T-helper 9 cell (primary cell): ENCODE data around the gene AGAP2.

Source experiments
- DNase-seq: peaks from one replicate; pipeline ENCODE4 v3.0.0-alpha.2; 2020

The AGAP2 gene

DNA sequence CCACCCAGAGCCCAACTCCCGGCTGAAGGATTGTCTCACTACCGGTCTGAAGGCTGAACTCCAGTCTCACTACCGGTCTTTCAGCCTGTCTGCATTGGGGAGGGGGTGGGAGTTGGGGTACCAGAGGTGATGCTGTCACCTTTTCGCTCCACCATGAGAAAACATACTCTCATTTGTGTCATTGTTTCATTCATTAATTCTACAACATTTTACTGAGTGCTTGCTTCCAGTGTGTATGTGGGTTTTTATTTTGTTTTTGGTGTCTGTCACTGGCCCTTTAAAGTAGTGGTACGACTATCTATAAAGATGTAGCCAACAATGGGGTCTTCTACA, 14.1 kb upstream of the AGAP2 start:
- DNase-seq, result no peak

DNA sequence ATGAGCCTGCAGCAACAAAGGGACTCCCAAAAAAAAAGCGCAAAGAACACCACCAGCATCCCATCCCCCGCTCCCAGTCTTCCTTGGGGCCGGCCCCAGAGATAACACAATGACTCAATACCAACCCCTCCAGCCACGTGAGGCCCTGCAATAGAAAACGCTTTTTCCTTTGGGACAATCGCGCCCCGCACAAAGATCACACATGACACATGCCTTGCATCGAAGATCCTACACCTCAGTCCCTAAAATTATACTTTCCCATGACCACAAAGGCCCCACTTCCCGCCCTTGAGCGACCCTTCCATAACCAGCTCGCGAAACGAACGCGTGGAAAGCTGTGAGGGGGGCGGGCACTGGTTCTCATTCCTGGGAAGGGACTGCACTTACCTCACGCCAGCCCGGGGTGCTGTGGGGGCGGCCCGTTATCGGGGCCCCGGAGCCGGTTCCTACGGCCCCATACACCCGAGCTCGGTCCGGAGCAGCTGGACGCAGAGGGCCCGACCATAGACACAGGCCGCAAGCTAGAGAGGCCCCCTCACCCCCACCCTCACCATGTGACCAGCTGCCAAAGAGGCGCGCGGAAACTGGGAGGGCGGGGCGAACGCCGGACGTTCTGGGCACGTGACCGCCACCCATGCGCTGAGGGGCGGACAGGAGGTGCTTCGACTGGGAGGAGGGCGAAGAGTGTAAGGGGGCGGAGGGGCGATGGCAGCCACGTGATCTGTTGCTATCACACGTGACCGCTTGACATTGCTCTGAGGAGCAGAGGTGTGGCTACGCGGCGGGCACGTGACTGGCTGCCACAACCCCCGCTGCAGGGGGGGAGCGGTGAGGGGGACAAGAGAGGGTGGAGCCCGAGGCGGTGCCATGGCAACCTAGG, 13.5 kb upstream of the AGAP2 start, which contains the start of gene CDK4:
Gene CDK4 (minus strand): TSS at position 523 of the 880 bp plus-strand sequence. CDS start 593 bp downstream, outside the sequence.
- peak; percentile 99 for DNase-seq

DNA sequence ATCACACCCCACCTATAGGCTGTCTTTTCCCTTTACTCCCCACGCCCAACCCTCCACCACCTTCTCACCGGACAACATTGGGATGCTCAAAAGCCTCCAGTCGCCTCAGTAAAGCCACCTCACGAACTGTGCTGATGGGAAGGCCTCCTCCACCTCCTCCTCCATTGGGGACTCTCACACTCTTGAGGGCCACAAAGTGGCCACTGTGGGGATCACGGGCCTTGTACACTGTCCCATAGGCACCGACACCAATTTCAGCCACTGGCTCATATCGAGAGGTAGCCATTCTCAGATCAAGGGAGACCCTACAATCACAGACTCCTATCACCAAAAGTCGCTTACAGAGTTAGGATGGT, 12.9 kb upstream of the AGAP2 start:
- DNase-seq, result no peak

DNA sequence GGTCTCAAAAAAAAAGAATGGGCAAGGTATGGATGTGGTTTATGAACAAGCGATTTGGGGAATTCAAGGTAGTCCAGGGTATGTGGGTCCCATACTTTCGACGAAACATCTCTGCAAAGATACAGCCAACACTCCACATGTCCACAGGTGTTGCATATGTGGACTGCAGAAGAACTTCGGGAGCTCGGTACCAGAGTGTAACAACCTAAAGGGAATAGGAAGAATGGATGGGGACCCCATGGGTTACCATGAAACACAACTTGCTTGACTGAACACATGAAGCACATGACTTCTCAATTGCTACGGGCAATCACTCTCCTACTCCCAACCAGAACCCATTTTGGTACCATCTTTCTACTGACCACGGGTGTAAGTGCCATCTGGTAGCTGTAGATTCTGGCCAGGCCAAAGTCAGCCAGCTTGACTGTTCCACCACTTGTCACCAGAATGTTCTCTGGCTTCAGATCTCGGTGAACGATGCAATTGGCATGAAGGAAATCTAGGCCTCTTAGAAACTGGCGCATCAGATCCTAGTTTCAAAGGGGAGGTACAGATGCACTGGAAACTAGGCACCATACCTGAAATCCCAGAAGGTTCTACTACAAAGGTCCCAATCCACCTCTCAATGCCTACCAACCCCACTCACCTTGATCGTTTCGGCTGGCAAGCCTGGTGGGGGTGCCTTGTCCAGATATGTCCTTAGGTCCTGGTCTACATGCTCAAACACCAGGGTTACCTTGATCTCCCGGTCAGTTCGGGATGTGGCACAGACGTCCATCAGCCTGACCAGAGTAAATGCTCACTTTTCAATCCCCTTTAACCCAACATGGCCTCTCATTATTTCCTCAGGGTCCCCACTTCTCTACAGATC, 12.3 kb upstream of the AGAP2 start:
- no peak for DNase-seq

DNA sequence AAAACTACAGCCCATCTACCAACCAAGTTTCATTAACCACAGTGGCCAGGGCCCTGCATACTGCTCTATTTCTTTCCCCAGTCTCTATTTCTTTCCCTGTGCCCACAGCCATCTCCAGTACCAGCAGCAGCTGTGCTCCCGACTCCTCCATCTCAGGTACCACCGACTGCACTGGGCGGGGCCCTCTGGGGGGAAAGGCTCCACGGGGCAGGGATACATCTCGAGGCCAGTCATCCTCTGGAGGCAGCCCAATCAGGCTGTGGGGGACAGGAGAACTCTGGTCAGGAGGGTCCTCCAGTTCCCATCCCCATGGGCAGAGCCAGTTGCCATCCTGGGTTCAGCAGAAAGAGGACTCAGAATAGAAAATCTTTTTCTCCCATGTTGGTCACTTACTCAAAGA, 10.5 kb upstream of the AGAP2 start:
- DNase-seq, result no peak

DNA sequence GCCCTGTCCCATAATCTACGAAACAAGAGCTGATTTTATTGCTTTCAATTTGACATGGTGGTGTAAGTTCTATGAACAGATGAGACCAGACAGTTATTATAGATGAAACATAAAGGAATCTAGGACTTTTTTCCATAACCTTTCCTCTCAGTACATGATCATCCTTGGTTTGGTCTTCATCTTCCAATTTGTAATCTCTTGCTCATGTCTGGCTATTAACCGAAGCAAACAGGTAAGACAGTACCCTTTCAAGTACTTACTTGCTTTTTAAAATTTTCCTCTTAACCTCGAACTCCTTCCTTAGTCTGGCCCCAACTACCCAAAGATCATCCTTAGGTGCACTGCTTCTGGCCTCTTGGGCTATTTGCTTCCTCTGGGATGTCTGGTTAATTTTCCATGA, 7.5 kb upstream of the AGAP2 start:
- no peak for DNase-seq

DNA sequence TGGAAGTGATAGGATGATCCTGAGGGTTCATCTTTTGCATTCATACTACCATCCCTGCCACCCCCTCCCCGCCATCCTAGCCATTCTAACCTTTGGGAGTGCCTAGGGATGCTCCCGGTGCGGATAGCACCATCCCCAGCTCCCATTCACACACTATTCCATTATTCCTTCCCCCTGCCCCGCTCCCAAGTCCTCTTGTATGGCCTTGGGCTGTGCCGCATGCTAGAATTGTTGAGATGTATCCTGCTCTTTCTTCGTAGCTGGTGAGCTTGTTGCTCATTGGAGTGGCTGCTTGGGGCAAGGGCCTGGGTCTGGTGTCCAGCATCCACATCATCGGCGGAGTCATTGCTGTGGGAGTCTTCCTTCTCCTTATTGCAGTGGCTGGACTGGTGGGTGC, 6.9 kb upstream of the AGAP2 start:
- DNase-seq, result no peak

DNA sequence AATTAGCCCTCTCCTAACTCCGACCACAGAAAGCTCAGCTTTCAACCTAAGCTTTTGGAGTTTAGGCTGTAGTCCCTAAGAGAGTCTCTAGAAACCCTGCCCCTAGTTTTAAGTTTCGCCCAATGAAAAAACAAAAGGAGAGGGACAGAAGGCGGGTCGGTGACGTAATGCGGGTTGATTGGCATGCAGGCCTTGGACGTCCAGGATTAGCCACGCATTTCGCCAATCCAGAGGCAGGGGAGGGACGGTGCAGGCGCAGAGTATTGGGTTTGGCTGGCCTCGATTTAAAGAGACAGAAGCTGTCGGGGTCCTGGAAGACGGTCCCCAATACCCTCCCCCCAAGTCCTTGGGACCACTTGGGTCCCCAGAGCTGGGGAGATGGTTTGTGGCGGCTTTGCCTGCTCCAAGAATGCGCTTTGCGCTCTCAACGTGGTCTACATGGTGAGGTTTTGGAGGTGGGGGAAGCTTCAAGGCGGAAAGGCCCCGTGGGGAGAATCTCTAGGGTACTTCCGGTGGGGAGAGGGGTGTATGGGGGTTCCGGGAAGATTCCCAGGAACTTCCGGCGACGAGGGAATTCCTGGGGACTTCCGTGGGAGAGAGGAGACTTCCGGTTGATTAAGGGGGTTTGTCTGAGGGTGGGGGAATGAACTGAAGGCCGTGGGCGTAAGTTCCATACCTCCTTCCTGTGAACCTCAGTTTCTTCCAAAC, 6.4 kb upstream of the AGAP2 start, which contains the start of gene TSPAN31:
Gene TSPAN31 (plus strand): TSS at position 263 of the 708 bp plus-strand sequence. CDS start 116 bp downstream, at position 379.
- DNase-seq, result peak; percentile 91

DNA sequence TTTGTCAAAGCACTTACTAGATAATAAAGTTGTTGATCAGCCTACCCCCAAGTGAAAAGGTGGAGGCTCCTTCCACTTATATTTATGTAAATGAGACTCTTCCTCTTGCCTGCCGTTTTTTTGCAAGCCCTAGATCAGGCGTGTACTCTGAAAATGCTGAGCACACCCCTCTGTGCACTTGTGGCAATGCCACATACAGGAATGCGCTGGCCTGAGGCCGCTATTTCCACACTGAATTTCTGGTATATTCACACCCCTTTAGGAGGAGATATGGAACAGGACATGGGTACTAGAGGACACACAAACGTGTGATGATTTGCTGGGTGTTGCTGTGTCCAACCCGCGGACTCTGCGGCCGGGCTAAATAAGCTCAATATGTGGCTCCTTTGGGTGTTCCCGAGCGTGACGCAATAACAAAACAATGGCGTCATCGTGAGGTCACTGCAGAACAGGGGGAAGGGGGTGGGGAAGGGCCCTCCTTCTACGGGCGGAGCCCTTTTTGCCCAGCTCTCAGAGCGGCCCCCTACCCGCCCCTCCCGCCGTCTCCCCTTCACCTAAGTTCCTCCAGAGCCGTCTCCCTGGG, 5.7 kb upstream of the AGAP2 start:
- peak; percentile 59 for DNase-seq

DNA sequence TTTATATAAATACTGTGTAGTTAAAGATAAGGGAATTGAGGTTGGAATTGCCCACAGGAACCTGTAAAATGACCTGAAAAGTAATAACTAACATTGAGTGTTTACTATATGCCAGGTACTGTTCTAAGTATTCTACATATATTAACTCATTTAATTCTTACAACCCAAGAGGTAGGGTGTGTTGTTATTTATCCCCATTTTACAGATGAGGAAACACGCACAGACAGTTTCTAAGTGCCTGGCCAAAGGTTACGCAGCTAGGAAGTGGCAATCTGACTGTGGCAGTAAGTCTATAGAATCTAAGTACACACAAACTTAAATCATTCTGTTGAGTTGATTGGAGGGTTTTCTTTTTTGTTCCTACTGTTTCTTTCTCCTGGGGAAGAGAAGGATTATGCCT, 5.2 kb upstream of the AGAP2 start:
- no peak for DNase-seq

DNA sequence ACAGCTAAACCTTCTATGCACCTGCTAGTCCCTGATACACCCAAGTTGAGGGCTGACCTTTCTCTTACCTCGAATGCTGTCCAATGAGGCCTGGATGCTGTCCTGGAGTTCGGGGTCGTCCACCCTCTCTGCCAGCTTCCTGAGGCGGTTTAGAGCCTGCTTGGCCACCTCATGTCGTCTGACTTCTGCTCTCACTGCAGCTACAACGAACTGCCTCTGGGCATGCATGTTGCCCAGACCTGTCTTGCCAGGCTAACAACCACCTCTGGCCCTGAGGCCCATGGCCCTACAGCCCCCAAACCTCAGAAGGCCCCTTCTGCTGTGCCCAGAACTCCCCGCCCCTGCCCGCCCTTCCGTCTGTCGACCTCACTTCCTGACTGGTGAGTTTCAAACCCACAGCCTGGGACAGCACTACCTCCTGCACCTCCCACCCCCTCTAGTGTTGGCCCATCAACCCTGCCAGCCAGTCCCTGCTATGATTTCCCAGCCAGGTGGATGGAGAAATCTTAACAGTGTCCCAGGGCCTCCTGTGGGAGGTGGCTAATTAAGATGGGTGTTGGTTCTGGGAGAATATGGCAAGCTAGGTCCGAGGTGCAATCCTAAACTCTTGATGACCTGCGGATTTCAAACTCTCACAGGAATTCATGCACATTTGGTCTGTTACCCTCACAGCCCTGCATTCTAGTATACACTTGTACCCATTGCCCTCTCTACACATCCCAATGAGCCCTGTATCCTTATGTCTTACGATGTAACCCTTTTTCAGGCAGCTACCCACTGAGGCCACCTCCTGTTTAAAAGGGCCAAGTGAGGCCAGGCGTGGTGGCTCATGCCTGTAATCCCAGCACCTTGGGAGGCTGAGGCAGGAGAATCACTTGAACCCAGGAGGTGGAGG, 3.5 kb upstream of the AGAP2 start:
- peak; percentile 71 for DNase-seq

DNA sequence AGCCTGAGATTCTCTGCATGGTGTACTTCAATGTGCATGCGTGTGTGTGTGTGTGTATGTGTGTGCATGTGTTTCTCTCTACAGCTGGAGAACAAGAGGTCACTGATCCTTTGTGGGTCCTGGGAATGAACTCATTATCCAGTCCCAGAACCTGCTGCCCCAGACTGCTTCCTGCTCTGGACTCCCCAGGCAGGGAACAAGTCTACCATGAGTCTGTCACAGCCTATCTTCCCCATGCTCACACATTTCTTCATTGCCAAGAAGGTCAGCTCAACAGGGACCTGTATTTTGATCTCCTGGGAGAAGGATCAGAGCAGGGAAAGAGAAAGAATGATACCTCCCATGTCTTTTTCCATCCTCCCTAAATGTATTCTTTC, 2.9 kb upstream of the AGAP2 start:
- no peak for DNase-seq

DNA sequence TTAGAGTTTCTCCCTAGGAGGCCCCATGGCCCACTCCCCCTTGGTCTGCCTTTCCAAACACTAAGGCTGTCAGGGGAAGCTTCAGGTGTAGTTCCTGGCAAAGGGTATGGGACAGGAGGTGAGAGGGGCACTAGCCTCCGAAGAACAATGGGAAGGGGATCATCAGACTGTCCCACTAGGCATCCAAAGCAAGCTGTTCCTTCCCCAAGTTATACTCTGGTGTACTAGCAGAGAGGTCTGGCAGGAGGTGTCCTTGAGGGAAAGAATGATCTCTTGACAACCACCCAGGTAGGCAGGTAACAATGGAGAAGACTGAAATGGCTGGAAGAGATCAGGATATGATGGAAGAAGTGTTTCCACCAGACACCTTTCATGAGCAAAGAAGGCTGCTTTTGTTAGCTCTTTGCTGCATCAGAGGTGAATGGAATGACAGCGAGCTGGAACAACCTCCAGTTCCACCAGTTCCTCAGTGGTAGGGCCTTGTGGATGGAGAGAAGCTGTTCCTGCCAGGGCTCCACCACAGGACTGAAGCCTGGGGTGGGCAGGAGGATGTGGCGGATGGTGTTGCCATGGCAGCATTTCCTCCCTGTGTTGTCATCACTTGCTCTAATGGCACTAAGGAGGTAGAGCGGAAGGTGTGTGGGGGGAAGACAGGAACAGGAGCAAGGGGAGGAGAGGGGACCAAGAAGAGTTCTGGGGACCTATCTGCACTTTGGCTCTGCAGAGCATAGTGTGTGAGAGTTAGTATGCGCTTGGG, 2.3 kb upstream of the AGAP2 start:
- DNase-seq, result peak; percentile 71

DNA sequence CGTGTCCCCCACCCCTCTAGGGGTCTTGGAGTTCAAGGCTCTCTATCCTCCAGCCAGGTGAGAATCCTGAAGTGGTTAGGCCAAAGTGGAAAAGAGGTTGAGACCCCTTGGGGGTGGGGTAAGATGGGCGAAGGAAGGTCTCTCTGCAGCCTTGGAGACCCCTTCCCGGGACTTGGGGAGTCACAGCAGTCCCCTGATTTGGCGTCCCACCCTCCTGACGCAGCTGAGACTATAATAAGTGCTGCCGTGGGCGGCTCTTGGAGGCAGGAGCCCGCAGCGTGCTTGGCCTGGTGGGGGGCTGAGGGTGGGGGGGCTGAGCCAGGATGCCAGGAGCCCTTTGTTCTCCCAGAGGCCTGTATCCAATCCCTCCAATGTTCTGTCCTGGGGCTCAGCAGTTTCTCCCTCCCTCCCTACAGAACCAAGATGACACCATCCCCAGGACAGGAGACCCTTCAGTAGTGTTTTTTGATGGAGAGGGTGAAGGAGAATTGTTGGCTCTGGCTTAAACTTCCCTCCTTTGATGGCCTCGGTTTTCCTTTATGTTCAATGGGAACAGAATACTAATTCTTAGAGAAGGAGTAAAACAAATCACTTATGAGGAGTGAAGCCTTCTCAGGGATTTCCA, 1.5 kb upstream of the AGAP2 start:
- no peak for DNase-seq

DNA sequence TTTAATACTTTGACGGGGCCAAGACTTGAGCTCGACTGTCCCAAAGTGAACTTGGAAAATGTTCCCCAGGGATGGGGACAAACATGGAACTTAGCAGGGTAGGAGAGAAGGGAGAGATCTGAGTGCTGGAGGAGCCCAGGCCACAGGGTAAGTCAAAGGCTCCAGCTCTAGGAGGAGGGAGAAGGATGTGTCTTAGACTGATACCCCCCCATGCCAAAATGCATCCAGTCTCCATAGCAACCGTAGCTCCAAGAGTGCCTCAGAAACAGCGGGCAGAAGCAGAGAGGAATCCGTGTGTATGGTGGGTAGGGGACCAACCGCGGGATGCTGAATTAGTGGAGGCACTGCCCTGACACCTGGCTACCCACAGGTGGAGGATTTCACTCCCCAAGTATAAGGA, 845 bp upstream of the AGAP2 start:
- DNase-seq, result no peak

DNA sequence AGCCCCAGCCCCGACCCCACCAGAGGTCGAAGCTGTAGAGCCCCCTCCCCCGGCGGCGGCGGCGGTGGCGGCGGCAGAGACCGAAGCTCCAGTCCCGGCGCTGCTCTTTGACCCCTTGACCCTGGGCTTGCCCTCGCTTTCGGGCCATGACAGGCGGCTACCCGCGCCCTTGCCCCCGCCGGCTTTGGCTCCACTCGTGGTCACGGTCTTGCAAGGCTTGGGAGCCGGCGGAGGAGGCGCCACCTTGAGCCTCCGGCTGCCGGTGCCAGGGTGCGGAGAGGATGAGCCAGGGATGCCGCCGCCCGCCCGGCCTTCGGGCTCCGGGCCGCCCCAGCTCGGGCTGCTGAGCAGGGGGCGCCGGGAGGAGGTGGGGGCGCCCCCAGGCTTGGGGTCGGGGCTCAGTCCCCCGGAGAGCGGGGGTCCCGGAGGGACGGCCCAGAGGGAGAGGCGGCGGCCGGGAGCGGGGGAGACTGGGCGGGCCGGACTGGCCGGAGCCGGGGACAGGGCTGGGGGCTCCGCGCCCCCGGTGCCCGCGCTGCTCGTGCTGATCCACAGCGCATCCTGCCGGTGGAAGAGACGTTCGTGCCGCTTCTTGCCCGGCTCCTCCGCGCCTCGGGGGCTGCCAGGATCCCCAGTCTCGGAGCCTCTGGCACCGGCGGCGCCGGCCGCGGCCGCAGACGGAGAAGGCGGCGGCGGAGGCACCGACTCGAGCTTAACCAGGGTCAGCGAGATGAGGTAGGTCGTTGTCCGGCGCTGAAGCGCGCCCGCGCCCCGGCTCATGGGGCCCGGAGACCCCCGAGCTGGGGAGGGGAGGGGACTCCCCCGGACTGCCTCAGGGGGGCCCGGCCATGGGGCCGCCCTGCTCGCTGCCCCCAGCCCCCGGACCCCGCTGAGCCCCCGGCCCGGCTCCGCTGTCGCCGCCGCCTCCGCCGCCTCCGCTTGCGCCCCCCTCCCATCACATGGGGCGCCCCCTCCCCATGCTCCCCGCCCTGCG, 778 bp downstream of the AGAP2 start:
- DNase-seq, result no peak

DNA sequence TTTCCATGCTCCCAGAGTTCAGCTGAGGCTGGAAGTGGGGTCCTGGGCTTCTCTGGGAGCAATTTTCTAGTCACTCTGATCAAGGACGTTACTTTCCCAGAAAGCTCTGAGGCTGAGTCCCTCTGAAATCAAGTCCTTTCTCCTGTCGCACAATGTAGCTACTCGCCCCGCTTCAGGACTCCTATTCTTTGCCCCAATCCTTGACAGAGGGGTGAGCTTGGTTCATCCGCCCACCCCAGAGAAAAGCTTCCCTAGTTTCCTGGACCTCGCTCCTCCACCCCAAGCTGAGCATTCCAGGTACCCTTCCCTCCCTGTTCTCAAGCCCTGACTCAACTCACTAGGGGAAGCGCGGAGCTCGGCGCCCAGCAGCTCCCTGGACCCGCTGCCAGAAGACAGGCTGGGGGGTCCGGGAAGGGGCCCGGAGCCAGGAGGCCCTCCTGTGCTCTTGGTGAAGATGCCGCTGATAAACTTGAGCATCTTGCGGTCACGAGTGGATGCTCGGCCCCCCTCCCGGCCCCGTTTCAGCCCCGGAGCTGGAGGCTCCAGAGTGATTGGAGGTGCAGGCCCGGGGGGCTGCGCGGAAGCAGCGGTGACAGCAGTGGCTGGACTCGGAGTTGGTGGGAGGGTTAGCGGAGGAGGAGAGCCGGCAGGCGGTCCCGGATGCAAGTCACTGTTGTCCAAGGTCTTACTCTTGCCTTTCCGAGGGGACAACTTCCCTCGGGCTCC, 1.6 kb downstream of the AGAP2 start:
- DNase-seq, result no peak

DNA sequence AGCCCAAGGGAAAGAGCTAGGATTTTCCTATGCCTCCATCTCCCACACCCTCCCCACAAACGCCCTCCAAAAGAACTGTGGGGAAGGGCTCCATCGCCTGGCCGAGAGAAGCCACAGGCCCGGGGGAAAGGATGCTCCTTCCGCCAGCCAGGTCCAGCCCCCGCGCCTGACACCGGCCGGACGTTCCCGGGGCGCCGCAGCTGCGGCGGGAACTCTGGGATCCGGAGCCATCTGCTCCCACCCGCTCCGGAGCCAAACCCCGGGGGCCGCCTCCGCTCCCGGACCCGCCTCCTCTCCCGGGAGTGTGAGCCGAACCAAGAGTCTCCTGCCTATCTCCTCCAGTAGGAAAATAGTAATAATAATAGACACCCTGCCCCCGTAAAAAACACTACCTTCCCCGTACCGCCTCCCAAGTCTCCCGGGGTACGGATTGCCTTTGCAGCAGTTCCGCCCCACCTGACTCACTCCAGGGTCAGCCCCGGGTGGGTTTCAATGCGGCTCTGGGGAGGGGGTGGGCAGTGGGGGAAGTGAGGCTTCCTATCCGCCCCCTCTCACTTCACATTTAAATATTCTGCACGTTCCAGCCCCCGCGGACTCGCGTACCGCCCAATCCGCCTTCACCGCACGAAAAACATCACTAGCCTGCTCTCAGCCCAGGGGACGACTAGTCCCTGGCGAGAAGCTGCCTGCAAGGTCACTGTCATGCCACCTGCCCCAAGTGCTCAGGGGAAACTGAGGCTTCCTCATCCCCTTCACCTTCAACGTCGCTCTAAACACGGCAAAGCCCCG, 2.4 kb downstream of the AGAP2 start:
- DNase-seq, result no peak
